Sciatic nerve (tissue), 2 donors: Measurements from ENCODE around the gene USH1C. TPM values are rescaled to one million over a fixed set of nuclear protein-coding genes. Genes with fewer than 3 reads are reported as not detected.
A peak's percentile ranks its signal among the peaks of the same experiment; 100 is the strongest.

Experiments
- ATAC-seq: fragments of 200-7000 bp; cut with Tn5 transposase; one replicate; pipeline ENCODE4 v1.9.1; 2020; ENCODE audit warnings: mild to moderate bottlenecking, moderate library complexity
- DNase-seq: peaks from one replicate; pipeline ENCODE4 v3.0.0-alpha.2; 2020; ENCODE audit warnings: low spot score
- intact Hi-C: fragments of 100-400 bp; cut with DNase I; formaldehyde crosslinking; loops from one replicate; pipeline ENCODE4 v1.14.2; 2022
- total RNA-seq: library from RNA; stranded (reverse); fragmentation: NEBNext Ultra II Directional; extraction: Animal tissue kit (Norgen Biotek cat#: 25700); gene quantifications from one replicate; pipeline ENCODE4 v1.2.1, GENCODE V29; 2021
- donor health status: DM: no; HTN: no; CAD: no.
- donor health status: DM: no; HTN: no; CAD: no.

Gene USH1C
- total RNA-seq, 1 donor from 2014 or later, result not detected

GRCh38 chr11:17486646-17487045 lies 57.6 kb downstream of the USH1C start:
- intact Hi-C loops, result no loop called here
- ATAC-seq (no peak), DNase-seq (no peak)

GRCh38 chr11:17483505-17483904 lies 60.7 kb downstream of the USH1C start:
- ATAC-seq (no peak), DNase-seq (no peak)
- intact Hi-C loops, result no loop called here

- intact Hi-C loops, result no loop called here
- DNase-seq, result no peak
These were observed 62.3 kb downstream of the USH1C start for GRCh38 chr11:17481905-17482304.

GRCh38 chr11:17479284-17480214 lies 64.7 kb downstream of the USH1C start:
- DNase-seq, result no peak
- intact Hi-C loops, result no loop called here
- ATAC-seq, result peak; percentile 53

More at GRCh38 chr11:17481905-17482304, 62.3 kb downstream of the USH1C start:
- ATAC-seq, result no peak

GRCh38 chr11:17478070-17478469 lies 66.1 kb downstream of the USH1C start:
- no peak for DNase-seq
- no peak for ATAC-seq
- intact Hi-C loops, result no loop called here

- intact Hi-C loops, result no loop called here
These were observed 66.9 kb downstream of the USH1C start for GRCh38 chr11:17477361-17477760.

GRCh38 chr11:17477084-17477333 lies 67.2 kb downstream of the USH1C start:
- ATAC-seq, result no peak
- no peak for DNase-seq
- intact Hi-C loops, result no loop called here

More at GRCh38 chr11:17477361-17477760, 66.9 kb downstream of the USH1C start:
- DNase-seq, result no peak
- peak; percentile 16 for ATAC-seq

GRCh38 chr11:17476317-17477083 lies 67.7 kb downstream of the USH1C start, which contains the start of gene ABCC8:
Gene ABCC8 (minus strand): TSS chr11:17476845. CDS start chr11:17476776, 69 bp downstream.
- intact Hi-C loops, result no loop called here
- no peak for ATAC-seq
- no peak for DNase-seq

GRCh38 chr11:17475666-17476316 lies 68.4 kb downstream of the USH1C start:
- ATAC-seq (no peak), DNase-seq (no peak)
- intact Hi-C loops, result no loop called here

GRCh38 chr11:17473071-17473744 lies 71.0 kb downstream of the USH1C start:
- DNase-seq (no peak), ATAC-seq (no peak)
- intact Hi-C loops, result no loop called here

- ATAC-seq (no peak), DNase-seq (no peak)
- intact Hi-C loops, result no loop called here
These were observed 71.7 kb downstream of the USH1C start for GRCh38 chr11:17472467-17472866.

GRCh38 chr11:17471501-17471900 lies 72.7 kb downstream of the USH1C start:
- intact Hi-C loops, result loop anchor here (2.0 kb wide), 1 partner anchor 67 kb away; no protein-coding TSS in a partner anchor
- no peak for ATAC-seq
- no peak for DNase-seq

- no peak for DNase-seq
- intact Hi-C loops, result loop anchor here (2.0 kb wide), 1 partner anchor 65 kb away; no protein-coding TSS in a partner anchor
- ATAC-seq, result no peak
These were observed 74.2 kb downstream of the USH1C start for GRCh38 chr11:17469998-17470397.

GRCh38 chr11:17468122-17468521 lies 76.1 kb downstream of the USH1C start:
- ATAC-seq, result no peak
- intact Hi-C loops, result no loop called here
- no peak for DNase-seq

GRCh38 chr11:17463546-17464174 lies 80.6 kb downstream of the USH1C start:
- no peak for ATAC-seq
- intact Hi-C loops, result no loop called here

GRCh38 chr11:17462940-17463339 lies 81.3 kb downstream of the USH1C start:
- intact Hi-C loops, result no loop called here
- DNase-seq (no peak), ATAC-seq (no peak)

More at GRCh38 chr11:17463546-17464174, 80.6 kb downstream of the USH1C start:
- DNase-seq, result no peak

GRCh38 chr11:17460406-17460805 lies 83.8 kb downstream of the USH1C start:
- ATAC-seq, result no peak
- intact Hi-C loops, result no loop called here
- no peak for DNase-seq

GRCh38 chr11:17459236-17459896 lies 84.8 kb downstream of the USH1C start:
- DNase-seq (no peak), ATAC-seq (peak; percentile 78)
- intact Hi-C loops, result no loop called here
